ENCODE data around the gene NCBP2L. TPM values are rescaled to one million over a fixed set of nuclear protein-coding genes. Genes with fewer than 3 reads are reported as not detected.

The NCBP2L gene
- total and polyA plus RNA-seq, 4 donors: 0.02 to 0.24 (median 0.08) TPM; not detected in 1

DNA sequence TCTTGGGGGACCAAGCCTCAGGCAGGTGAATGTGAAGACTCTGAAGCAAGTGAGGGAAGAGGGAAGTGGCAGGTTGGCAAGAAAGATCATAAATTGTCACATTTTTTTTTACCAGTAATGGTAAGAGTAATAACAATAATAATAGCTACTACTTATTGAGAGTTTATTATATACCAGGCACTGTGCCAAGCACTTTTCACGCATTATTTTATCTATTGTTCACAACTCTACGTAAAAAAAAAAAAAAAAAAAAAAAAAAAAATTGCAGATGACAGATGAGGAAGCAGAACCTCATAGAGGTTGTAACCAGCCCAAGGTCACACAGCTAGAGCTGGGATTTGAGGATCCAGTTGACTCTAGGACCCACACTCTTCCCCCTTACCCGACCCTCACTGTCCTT lies 42.9 kb upstream of the NCBP2L start:
- no peak overlapping the region for H3K27ac ChIP-seq (ENCODE audit: low read depth in 1 of 2, low read length in 2 of 2)
- TF ChIP-seq HNF4A (conservative IDR thresholded peaks at IDR 0.05) (no peak), FOXA1 (IDR thresholded peaks at IDR 0.05) (no peak), RAD21 (IDR thresholded peaks at IDR 0.05) (no peak), NR2F2 (IDR thresholded peaks at IDR 0.05) (no peak), YY1 (IDR thresholded peaks at IDR 0.05) (no peak), SP1 (IDR thresholded peaks at IDR 0.05) (no peak), FOXA2 (IDR thresholded peaks at IDR 0.05) (no peak), HNF4G (IDR thresholded peaks at IDR 0.05) (no peak), ZBTB33 (IDR thresholded peaks at IDR 0.05) (no peak)
- TF ChIP-seq, protein P1, sequence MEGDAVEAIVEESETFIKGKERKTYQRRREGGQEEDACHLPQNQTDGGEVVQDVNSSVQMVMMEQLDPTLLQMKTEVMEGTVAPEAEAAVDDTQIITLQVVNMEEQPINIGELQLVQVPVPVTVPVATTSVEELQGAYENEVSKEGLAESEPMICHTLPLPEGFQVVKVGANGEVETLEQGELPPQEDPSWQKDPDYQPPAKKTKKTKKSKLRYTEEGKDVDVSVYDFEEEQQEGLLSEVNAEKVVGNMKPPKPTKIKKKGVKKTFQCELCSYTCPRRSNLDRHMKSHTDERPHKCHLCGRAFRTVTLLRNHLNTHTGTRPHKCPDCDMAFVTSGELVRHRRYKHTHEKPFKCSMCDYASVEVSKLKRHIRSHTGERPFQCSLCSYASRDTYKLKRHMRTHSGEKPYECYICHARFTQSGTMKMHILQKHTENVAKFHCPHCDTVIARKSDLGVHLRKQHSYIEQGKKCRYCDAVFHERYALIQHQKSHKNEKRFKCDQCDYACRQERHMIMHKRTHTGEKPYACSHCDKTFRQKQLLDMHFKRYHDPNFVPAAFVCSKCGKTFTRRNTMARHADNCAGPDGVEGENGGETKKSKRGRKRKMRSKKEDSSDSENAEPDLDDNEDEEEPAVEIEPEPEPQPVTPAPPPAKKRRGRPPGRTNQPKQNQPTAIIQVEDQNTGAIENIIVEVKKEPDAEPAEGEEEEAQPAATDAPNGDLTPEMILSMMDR (IDR thresholded peaks at IDR 0.05; ENCODE audit: low read depth, low read length, missing input control): no peak
- TF ChIP-seq, protein P2, sequence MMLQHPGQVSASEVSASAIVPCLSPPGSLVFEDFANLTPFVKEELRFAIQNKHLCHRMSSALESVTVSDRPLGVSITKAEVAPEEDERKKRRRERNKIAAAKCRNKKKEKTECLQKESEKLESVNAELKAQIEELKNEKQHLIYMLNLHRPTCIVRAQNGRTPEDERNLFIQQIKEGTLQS (IDR thresholded peaks at IDR 0.05): no peak
- TF ChIP-seq, protein P3, sequence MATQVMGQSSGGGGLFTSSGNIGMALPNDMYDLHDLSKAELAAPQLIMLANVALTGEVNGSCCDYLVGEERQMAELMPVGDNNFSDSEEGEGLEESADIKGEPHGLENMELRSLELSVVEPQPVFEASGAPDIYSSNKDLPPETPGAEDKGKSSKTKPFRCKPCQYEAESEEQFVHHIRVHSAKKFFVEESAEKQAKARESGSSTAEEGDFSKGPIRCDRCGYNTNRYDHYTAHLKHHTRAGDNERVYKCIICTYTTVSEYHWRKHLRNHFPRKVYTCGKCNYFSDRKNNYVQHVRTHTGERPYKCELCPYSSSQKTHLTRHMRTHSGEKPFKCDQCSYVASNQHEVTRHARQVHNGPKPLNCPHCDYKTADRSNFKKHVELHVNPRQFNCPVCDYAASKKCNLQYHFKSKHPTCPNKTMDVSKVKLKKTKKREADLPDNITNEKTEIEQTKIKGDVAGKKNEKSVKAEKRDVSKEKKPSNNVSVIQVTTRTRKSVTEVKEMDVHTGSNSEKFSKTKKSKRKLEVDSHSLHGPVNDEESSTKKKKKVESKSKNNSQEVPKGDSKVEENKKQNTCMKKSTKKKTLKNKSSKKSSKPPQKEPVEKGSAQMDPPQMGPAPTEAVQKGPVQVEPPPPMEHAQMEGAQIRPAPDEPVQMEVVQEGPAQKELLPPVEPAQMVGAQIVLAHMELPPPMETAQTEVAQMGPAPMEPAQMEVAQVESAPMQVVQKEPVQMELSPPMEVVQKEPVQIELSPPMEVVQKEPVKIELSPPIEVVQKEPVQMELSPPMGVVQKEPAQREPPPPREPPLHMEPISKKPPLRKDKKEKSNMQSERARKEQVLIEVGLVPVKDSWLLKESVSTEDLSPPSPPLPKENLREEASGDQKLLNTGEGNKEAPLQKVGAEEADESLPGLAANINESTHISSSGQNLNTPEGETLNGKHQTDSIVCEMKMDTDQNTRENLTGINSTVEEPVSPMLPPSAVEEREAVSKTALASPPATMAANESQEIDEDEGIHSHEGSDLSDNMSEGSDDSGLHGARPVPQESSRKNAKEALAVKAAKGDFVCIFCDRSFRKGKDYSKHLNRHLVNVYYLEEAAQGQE (IDR thresholded peaks at IDR 0.05): no peak
- no peaks in the 10 kb centered on the region for H3K36me3 ChIP-seq (ENCODE audit: control insufficient read depth in 4 of 4, insufficient read depth in 3 of 4, low read depth in 1 of 4, low read length in 3 of 4)
- H3K9me3 ChIP-seq (ENCODE audit: control insufficient read depth in 4 of 4, low read length in 3 of 4): no peaks in the 10 kb centered on the region
- H3K4me3 ChIP-seq (ENCODE audit: low read depth in 1 of 3, low read length in 3 of 3): no peak overlapping the region
- no peaks in the 10 kb centered on the region for H3K27me3 ChIP-seq (ENCODE audit: control insufficient read depth in 4 of 4, insufficient read depth in 4 of 4, low read length in 3 of 4)
- no peak overlapping the region for H3K9ac ChIP-seq (ENCODE audit: low read depth in 1 of 2, low read length in 2 of 2)
- peaks cover 17 to 48% (median 41%) of the 10 kb centered on the region in 4 donors for H3K4me1 ChIP-seq (ENCODE audit: control insufficient read depth in 4 of 4, insufficient read depth in 4 of 4, low read length in 3 of 4)
- 92% methylated on average over 3 of the region's 3 CpGs for WGBS
- no peak for DNase-seq (ENCODE audit: low spot score)

DNA sequence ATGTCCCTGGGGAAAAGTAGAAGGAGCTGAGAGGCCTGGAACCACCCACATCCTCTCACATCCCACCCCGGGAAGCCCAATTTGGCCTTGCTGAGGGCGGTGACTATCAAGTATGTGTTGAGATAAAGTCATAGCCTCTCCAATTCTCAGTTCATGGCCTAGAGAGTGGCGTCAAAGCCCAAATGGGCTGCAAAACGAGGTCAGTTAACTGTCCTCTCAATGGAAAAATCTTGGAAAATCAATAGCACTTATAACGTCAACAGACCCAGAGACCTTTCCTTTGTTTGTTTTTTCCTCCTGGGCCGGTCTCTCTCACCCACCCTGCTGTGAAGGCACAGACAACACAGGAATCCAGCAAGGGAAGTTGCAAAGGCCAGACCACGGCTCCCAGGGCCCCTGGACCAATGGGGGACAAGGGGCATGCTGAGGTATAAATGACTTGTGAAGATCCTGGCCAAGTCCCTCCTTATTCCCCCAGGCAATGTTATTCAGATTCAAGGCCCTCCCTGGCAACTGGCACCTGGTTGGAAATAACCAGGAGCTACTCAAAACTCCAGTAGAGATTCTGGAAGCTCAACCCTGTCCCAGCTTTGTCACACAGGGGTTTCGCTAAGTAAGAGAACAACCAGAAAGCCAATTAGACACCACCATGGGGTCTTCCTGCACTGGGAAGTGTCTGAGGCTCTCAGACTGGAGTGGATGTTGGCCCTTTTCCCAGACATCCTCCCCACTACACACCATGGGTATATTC lies 40.6 kb upstream of the NCBP2L start:
- Histone ChIP-seq H3K4me3 (ENCODE audit: low read depth in 1 of 3, low read length in 3 of 3) (no peak overlapping the region), H3K4me1 (ENCODE audit: control insufficient read depth in 4 of 4, insufficient read depth in 4 of 4, low read length in 3 of 4) (peaks cover 17 to 41% (median 39%) of the 10 kb centered on the region in 4 donors), H3K9me3 (ENCODE audit: control insufficient read depth in 4 of 4, low read length in 3 of 4) (no peaks in the 10 kb centered on the region), H3K9ac (ENCODE audit: low read depth in 1 of 2, low read length in 2 of 2) (no peak overlapping the region), H3K36me3 (ENCODE audit: control insufficient read depth in 4 of 4, insufficient read depth in 3 of 4, low read depth in 1 of 4, low read length in 3 of 4) (no peaks in the 10 kb centered on the region), H3K27ac (ENCODE audit: low read depth in 1 of 2, low read length in 2 of 2) (peak overlapping the region; percentile 37 to 75), H3K27me3 (ENCODE audit: control insufficient read depth in 4 of 4, insufficient read depth in 4 of 4, low read length in 3 of 4) (no peaks in the 10 kb centered on the region)
- WGBS: 33% methylated on average over 8 of the region's 8 CpGs
- DNase-seq (ENCODE audit: low spot score): no peak
- no peak for TF ChIP-seq GABPA (IDR thresholded peaks at IDR 0.05 in 1 of 2, conservative IDR thresholded peaks at IDR 0.05 in 1 of 2)
- peak; percentile 92 to 94 for TF ChIP-seq RXRA (IDR thresholded peaks at IDR 0.05)
- TF ChIP-seq, protein P1 (IDR thresholded peaks at IDR 0.05; ENCODE audit: low read depth, low read length, missing input control): no peak
- peak; percentile 95 for TF ChIP-seq SP1 (IDR thresholded peaks at IDR 0.05)
- peak; percentile 72 for TF ChIP-seq FOXA2 (IDR thresholded peaks at IDR 0.05)
- TF ChIP-seq, protein P4, sequence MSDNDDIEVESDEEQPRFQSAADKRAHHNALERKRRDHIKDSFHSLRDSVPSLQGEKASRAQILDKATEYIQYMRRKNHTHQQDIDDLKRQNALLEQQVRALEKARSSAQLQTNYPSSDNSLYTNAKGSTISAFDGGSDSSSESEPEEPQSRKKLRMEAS (IDR thresholded peaks at IDR 0.05): peak; percentile 82
- peak; percentile 85 for TF ChIP-seq NR2F2 (IDR thresholded peaks at IDR 0.05)
- peak; percentile 62 for TF ChIP-seq ZBTB33 (IDR thresholded peaks at IDR 0.05)
- peak; percentile 71 to 89 for TF ChIP-seq EGR1 (IDR thresholded peaks at IDR 0.05; ENCODE audit: low read depth in 2 of 2)
- TF ChIP-seq, protein P2 (IDR thresholded peaks at IDR 0.05): peak; percentile 37
- TF ChIP-seq RAD21 (IDR thresholded peaks at IDR 0.05): peak; percentile 29 to 59
- TF ChIP-seq JUND (IDR thresholded peaks at IDR 0.05): peak; percentile 75
- peak; percentile 47 for TF ChIP-seq TAF1 (conservative IDR thresholded peaks at IDR 0.05)
- TF ChIP-seq YY1 (IDR thresholded peaks at IDR 0.05): peak; percentile 33

Measured in liver (tissue), 9 donors.